Endothelial cell of umbilical vein (primary cell): ENCODE results near the gene PLXNC1. TPM values are rescaled to one million over a fixed set of nuclear protein-coding genes. Genes with fewer than 3 reads are reported as not detected.

ENCODE experiments used
- BruUV-seq: library from RNA; stranded (reverse); fragments of 400-500 nt; replicated peaks from 2 replicates; lab custom pipeline; 2021; lab: Mats Ljungman, UMichigan
- CTCF ChIA-PET: fragments of 300-600, 350-600 bp; sonication (Branson Sonifier 250); formaldehyde crosslinking; loops from one replicate; lab custom pipeline; 2021; ENCODE audit warnings: antibody characterized with exemption, inconsistent platforms; lab: Charles Lee
- POLR2A ChIA-PET: fragments of 300-600, 350-600 bp; sonication (Branson Sonifier 250); formaldehyde crosslinking; loops from one replicate; lab custom pipeline; 2021; ENCODE audit warnings: antibody characterized with exemption, inconsistent platforms; lab: Charles Lee
- DNase-seq: peaks from one replicate; pipeline ENCODE4 v3.0.0-alpha.2; 2011; ENCODE audit warnings: low read depth, low spot score
- FAIRE-seq: peaks from 2 replicates; lab custom pipeline; 2011; peaks lifted over from hg19 to GRCh38; lab: Jason Lieb, UNC
- H2AFZ ChIP-seq: 2 replicates; pipeline ENCODE4 v1.6.0; 2012; ENCODE audit warnings: low read depth, low read length, control low read depth, inconsistent platforms
- H3K27ac ChIP-seq: 2 replicates; pipeline ENCODE4 v1.5.1; 2011; ENCODE audit warnings: low read depth, mild to moderate bottlenecking, control low read depth, low read length, moderate library complexity; ENCODE audit not compliant: insufficient read depth
- H3K27me3 ChIP-seq, 2 experiments: 2 replicates each; pipeline versions ENCODE4 v1.6.0 to v1.6.1; 2011; ENCODE audit warnings: low read length in 2 of 2, mixed read lengths in 1 of 2; ENCODE audit not compliant: control insufficient read depth in 2 of 2, insufficient read depth in 2 of 2
- H3K36me3 ChIP-seq, 2 experiments: 2 replicates in 1 of 2; 3 replicates in 1 of 2; pipeline ENCODE4 v1.5.1; 2011; ENCODE audit warnings: low read length in 2 of 2, mild to moderate bottlenecking in 1 of 2, moderate library complexity in 1 of 2; ENCODE audit not compliant: control insufficient read depth in 2 of 2, insufficient read depth in 2 of 2; ENCODE audit errors: extremely low read depth in 1 of 2
- H3K4me1 ChIP-seq: 3 replicates; pipeline ENCODE4 v1.5.1; 2011; ENCODE audit warnings: mild to moderate bottlenecking, low read length; ENCODE audit not compliant: control insufficient read depth, insufficient read depth; ENCODE audit errors: extremely low read depth
- H3K4me2 ChIP-seq: 2 replicates; pipeline ENCODE4 v1.6.1; 2011; ENCODE audit warnings: low read length, control low read depth, mixed read lengths; ENCODE audit not compliant: insufficient read depth
- H3K4me3 ChIP-seq, 3 experiments: fragments of 200-600 bp in 1 of 3; sonication (generic), shearing (Covaris generic) in 1 of 3; replicated peaks in 1 of 3; 2 replicates each; pipeline ENCODE4 v1.5.1; 2011 to 2016; ENCODE audit warnings: control low read depth in 3 of 3, low read length in 3 of 3, mild to moderate bottlenecking in 2 of 3, inconsistent platforms in 1 of 3, low read depth in 1 of 3, moderate library complexity in 1 of 3; ENCODE audit not compliant: insufficient read depth in 1 of 3
- H3K79me2 ChIP-seq: 2 replicates; pipeline ENCODE4 v1.6.0; 2012; ENCODE audit warnings: low read length, inconsistent platforms; ENCODE audit not compliant: control insufficient read depth, insufficient read depth
- H3K9ac ChIP-seq: replicated peaks from 2 replicates; pipeline ENCODE3; 2011; ENCODE audit warnings: low read length, control low read depth; ENCODE audit not compliant: insufficient read depth; ENCODE audit errors: extremely low read depth
- H3K9me1 ChIP-seq: replicated peaks from 3 replicates; pipeline ENCODE4 v1.6.0; 2011; ENCODE audit warnings: mild to moderate bottlenecking, low read length; ENCODE audit not compliant: control insufficient read depth, insufficient read depth; ENCODE audit errors: extremely low read depth
- H3K9me3 ChIP-seq: replicated peaks from 2 replicates; pipeline ENCODE4 v1.5.1; 2012; ENCODE audit warnings: low read length, inconsistent platforms; ENCODE audit not compliant: control insufficient read depth, insufficient read depth
- H4K20me1 ChIP-seq: replicated peaks from 2 replicates; pipeline ENCODE3; 2011; ENCODE audit warnings: mild to moderate bottlenecking, low read length; ENCODE audit not compliant: control insufficient read depth, insufficient read depth; ENCODE audit errors: extremely low read depth
- EZH2 ChIP-seq: IDR thresholded peaks from 2 replicates; pipeline ENCODE4 v1.6.1; 2012; ENCODE audit warnings: borderline replicate concordance, low read depth, mild to moderate bottlenecking, moderate library complexity, low read length, inconsistent platforms; ENCODE audit not compliant: severe bottlenecking
- FOS ChIP-seq: IDR thresholded peaks from 2 replicates; pipeline ENCODE4 v1.6.1; 2011; ENCODE audit warnings: mild to moderate bottlenecking, low read length, moderate library complexity, borderline replicate concordance; ENCODE audit not compliant: insufficient read depth
- GATA2 ChIP-seq: IDR thresholded peaks from 2 replicates; pipeline ENCODE4 v1.7.0; 2011; ENCODE audit warnings: low read depth, mild to moderate bottlenecking, moderate library complexity, mixed read lengths, low read length; ENCODE audit not compliant: insufficient read length, insufficient read depth
- JUN ChIP-seq: IDR thresholded peaks from 2 replicates; pipeline ENCODE4 v1.6.1; 2011; ENCODE audit warnings: borderline replicate concordance, low read depth; ENCODE audit not compliant: insufficient read length, insufficient read depth
- MYC ChIP-seq: IDR thresholded peaks from one replicate; pipeline ENCODE4 v1.6.1; 2011; ENCODE audit warnings: mild to moderate bottlenecking, low read depth, low read length
- POLR2A ChIP-seq: IDR thresholded peaks from 2 replicates; pipeline ENCODE4 v1.6.1; 2012; ENCODE audit warnings: low read depth, mild to moderate bottlenecking, control low read depth, low read length
- dilution Hi-C: fragments of 300-500 bp; cut with MboI; formaldehyde crosslinking; loops from one replicate; pipeline ENCODE4 v1.15.0; 2019; ENCODE audit warnings: low sequenced_read_pairs; ENCODE audit not compliant: extremely low pct_ligation_motif_present
- intact Hi-C: fragments of 100-400 bp; cut with micrococcal nuclease; formaldehyde crosslinking; loops from one replicate; pipeline ENCODE4 v1.10.0; 2022
- polyA plus RNA-seq, 4 experiments: library from polyadenylated mRNA; depleted of rRNA in 3 of 4; stranded (reverse) in 3 of 4; unstranded in 1 of 4; fragments of >200 nt; gene quantifications; 2 replicates each; pipeline versions ENCODE4 v1.2.1 to v1.2.3, GENCODE V29; 2011 to 2012; ENCODE audit warnings: missing spikeins in 1 of 4
- total RNA-seq: library from RNA; stranded (reverse); gene quantifications from 2 replicates; pipeline ENCODE4 v1.2.3, GENCODE V29; 2021
- TF ChIP-seq, protein P1 (sequence below), 2 donors: IDR thresholded peaks; 1 replicate in 1 of 2; 2 replicates in 1 of 2; pipeline ENCODE4 v1.5.1; 2011; ENCODE audit warnings: low read length in 2 of 2, mild to moderate bottlenecking in 2 of 2, moderate library complexity in 2 of 2, control low read depth in 1 of 2, inconsistent platforms in 1 of 2, low read depth in 1 of 2; ENCODE audit not compliant: insufficient read depth in 1 of 2; ENCODE audit errors: extremely low read depth in 1 of 2
- TF ChIP-seq, protein P2 (sequence below): IDR thresholded peaks from 2 replicates; pipeline ENCODE4 v1.6.1; 2011; ENCODE audit not compliant: insufficient read depth, insufficient read length

The PLXNC1 gene
- total and polyA plus RNA-seq, 2 donors (not counting 3 experiments of a cell fraction or from before 2014, with no cell fraction given): 0.04 TPM; not detected in 1

DNA sequence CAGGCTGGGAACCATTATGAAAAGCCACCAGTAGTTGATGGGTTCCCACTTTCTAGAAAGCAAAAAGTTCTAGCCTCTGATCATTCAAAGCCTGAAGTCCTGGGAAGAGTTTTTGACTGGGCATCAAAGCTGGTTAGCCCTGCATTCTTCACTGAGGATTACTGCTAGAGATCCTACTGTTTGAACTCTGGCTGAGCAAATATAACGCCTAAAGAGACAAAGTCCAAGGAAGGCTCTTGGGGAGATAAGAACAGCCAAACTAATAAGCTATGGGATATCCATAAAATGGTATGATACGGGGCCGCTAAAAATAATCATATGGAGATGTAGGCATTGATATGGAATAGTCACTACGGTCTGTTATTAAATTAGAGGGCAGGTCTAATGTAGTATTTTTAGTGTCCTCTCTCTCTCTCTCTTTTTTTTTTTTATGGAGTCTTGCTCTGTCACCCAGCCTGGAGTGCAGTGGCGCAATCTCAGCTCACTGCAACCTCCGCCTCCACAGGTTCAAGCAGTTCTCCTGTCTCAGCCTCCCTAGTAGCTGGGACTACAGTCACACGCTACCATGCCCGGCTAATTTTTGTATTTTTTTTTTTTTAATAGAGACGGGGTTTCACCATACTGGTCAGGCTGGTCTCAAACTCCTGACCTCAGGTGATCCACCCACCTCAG, 35.5 kb downstream of the PLXNC1 start:
- Histone ChIP-seq H3K4me3 (no peak overlapping the region), H3K36me3 (no peaks in the 10 kb centered on the region), H3K79me2 (no peaks in the 10 kb centered on the region), H3K4me1 (no peaks in the 10 kb centered on the region), H2AFZ (no peak overlapping the region), H4K20me1 (no peaks in the 10 kb centered on the region), H3K9me3 (no peaks in the 10 kb centered on the region), H3K27ac (no peak overlapping the region), H3K9ac (no peak overlapping the region), H3K27me3 (peaks cover 11 to 18% of the 10 kb centered on the region in 2 experiments), H3K9me1 (no peaks in the 10 kb centered on the region), H3K4me2 (no peak overlapping the region)
- dilution Hi-C loops: no loop called here
- CTCF ChIA-PET: interaction anchor here (1.3 kb wide), 1 partner anchor 8 kb away, joined by 3 read pairs; no protein-coding TSS in a partner anchor
- no peak for DNase-seq
- FAIRE-seq: no peak
- TF ChIP-seq EZH2: no peak
- TF ChIP-seq, protein P1, sequence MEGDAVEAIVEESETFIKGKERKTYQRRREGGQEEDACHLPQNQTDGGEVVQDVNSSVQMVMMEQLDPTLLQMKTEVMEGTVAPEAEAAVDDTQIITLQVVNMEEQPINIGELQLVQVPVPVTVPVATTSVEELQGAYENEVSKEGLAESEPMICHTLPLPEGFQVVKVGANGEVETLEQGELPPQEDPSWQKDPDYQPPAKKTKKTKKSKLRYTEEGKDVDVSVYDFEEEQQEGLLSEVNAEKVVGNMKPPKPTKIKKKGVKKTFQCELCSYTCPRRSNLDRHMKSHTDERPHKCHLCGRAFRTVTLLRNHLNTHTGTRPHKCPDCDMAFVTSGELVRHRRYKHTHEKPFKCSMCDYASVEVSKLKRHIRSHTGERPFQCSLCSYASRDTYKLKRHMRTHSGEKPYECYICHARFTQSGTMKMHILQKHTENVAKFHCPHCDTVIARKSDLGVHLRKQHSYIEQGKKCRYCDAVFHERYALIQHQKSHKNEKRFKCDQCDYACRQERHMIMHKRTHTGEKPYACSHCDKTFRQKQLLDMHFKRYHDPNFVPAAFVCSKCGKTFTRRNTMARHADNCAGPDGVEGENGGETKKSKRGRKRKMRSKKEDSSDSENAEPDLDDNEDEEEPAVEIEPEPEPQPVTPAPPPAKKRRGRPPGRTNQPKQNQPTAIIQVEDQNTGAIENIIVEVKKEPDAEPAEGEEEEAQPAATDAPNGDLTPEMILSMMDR (IDR thresholded peaks at IDR 0.05; ENCODE audit: extremely low read depth in 1 of 2, insufficient read depth in 1 of 2, low read depth in 1 of 2, low read length in 2 of 2): no peak
- TF ChIP-seq FOS: no peak
- no peak for TF ChIP-seq MYC
- TF ChIP-seq POLR2A: no peak
- TF ChIP-seq, protein P2, sequence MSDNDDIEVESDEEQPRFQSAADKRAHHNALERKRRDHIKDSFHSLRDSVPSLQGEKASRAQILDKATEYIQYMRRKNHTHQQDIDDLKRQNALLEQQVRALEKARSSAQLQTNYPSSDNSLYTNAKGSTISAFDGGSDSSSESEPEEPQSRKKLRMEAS: no peak
- no peak for TF ChIP-seq GATA2
- no peak for TF ChIP-seq JUN
- no TSS peak for BruUV-seq
- POLR2A ChIA-PET: no interaction called here
- intact Hi-C loops: no loop called here
